Activated CD8-positive, alpha-beta T cell treated with anti-CD3 and anti-CD28 coated beads for 36 hours (primary cell): Measurements from ENCODE around the gene ORM2. TPM values are rescaled to one million over a fixed set of nuclear protein-coding genes. Genes with fewer than 3 reads are reported as not detected.

ENCODE experiments used
- ATAC-seq: fragments of 200-7000 bp; cut with Tn5 transposase; one replicate; pipeline ENCODE4 v1.10.0; 2021; ENCODE audit warnings: mild to moderate bottlenecking, moderate library complexity
- CTCF ChIA-PET: fragments of 350-600 bp; sonication (Branson Sonifier 250); formaldehyde crosslinking; loops from one replicate; lab custom pipeline; 2021; ENCODE audit warnings: antibody characterized with exemption; lab: Charles Lee
- POLR2A ChIA-PET: fragments of 350-600 bp; sonication (Branson Sonifier 250); formaldehyde crosslinking; loops from one replicate; lab custom pipeline; 2021; ENCODE audit warnings: antibody characterized with exemption; lab: Charles Lee
- DNase-seq: peaks from one replicate; pipeline ENCODE4 v3.0.0-alpha.2; 2020
- H3K27ac Mint-ChIP-seq: one replicate; pipeline ENCODE4 v1.8.0; 2021; ENCODE audit warnings: mild to moderate bottlenecking, mixed read lengths
- H3K27me3 Mint-ChIP-seq: one replicate; pipeline ENCODE4 v1.8.0; 2021; ENCODE audit warnings: mixed read lengths
- H3K36me3 Mint-ChIP-seq: one replicate; pipeline ENCODE4 v1.8.0; 2021; ENCODE audit warnings: low read depth, mixed read lengths
- H3K4me1 Mint-ChIP-seq: one replicate; pipeline ENCODE4 v1.8.0; 2021; ENCODE audit warnings: low read depth, mixed read lengths
- H3K4me3 Mint-ChIP-seq: one replicate; pipeline ENCODE4 v1.8.0; 2021; ENCODE audit warnings: mild to moderate bottlenecking, moderate library complexity, mixed read lengths
- H3K9me3 Mint-ChIP-seq: one replicate; pipeline ENCODE4 v1.8.0; 2021; ENCODE audit warnings: mixed read lengths
- intact Hi-C: fragments of 100-400 bp; cut with micrococcal nuclease; formaldehyde crosslinking; loops from one replicate; pipeline ENCODE4 v1.10.0; 2022
- total RNA-seq, 2 experiments: library from RNA; stranded (reverse); gene quantifications; one replicate each; pipeline ENCODE4 v1.2.3, GENCODE V29; 2021
- TF ChIP-seq, protein P1 (sequence below): fragments of 200-600 bp; IDR thresholded peaks from one replicate; pipeline ENCODE4 v1.8.0; 2022; ENCODE audit warnings: antibody characterized with exemption, mild to moderate bottlenecking

ORM2 gene
- total RNA-seq, 2 experiments from 2014 or later: not detected

GRCh38 chr9:114286146-114286679, 43.5 kb upstream of the ORM2 start:
- intact Hi-C loops: no loop called here
- ChIA-PET CTCF (interaction anchor here (1.3 kb wide), 1 partner anchor 178 kb away, joined by 3 read pairs; no protein-coding TSS in a partner anchor), POLR2A (no interaction called here)
- no peak for DNase-seq
- H3K27ac Mint-ChIP-seq: no peak overlapping the region
- H3K9me3 Mint-ChIP-seq: no peaks in the 10 kb centered on the region
- no peaks in the 10 kb centered on the region for H3K36me3 Mint-ChIP-seq
- peaks cover 2% of the 10 kb centered on the region for H3K27me3 Mint-ChIP-seq
- ATAC-seq: no peak
- no peaks in the 10 kb centered on the region for H3K4me1 Mint-ChIP-seq
- TF ChIP-seq, protein P1, sequence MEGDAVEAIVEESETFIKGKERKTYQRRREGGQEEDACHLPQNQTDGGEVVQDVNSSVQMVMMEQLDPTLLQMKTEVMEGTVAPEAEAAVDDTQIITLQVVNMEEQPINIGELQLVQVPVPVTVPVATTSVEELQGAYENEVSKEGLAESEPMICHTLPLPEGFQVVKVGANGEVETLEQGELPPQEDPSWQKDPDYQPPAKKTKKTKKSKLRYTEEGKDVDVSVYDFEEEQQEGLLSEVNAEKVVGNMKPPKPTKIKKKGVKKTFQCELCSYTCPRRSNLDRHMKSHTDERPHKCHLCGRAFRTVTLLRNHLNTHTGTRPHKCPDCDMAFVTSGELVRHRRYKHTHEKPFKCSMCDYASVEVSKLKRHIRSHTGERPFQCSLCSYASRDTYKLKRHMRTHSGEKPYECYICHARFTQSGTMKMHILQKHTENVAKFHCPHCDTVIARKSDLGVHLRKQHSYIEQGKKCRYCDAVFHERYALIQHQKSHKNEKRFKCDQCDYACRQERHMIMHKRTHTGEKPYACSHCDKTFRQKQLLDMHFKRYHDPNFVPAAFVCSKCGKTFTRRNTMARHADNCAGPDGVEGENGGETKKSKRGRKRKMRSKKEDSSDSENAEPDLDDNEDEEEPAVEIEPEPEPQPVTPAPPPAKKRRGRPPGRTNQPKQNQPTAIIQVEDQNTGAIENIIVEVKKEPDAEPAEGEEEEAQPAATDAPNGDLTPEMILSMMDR: no peak
- no peak overlapping the region for H3K4me3 Mint-ChIP-seq

GRCh38 chr9:114287001-114287762, 42.5 kb upstream of the ORM2 start:
- H3K9me3 Mint-ChIP-seq: no peaks in the 10 kb centered on the region
- ChIA-PET POLR2A (no interaction called here), CTCF (interaction anchor here (1.4 to 1.6 kb wide), 2 partner anchors 179 to 205 kb away, joined by 7 to 8 read pairs; no protein-coding TSS in a partner anchor)
- TF ChIP-seq, protein P1: no peak
- DNase-seq (no peak), ATAC-seq (no peak)
- no peaks in the 10 kb centered on the region for H3K36me3 Mint-ChIP-seq
- H3K27me3 Mint-ChIP-seq: peaks cover 2% of the 10 kb centered on the region
- H3K4me1 Mint-ChIP-seq: no peaks in the 10 kb centered on the region
- H3K4me3 Mint-ChIP-seq: no peak overlapping the region
- intact Hi-C loops: no loop called here
- no peak overlapping the region for H3K27ac Mint-ChIP-seq

GRCh38 chr9:114287763-114288192, 41.9 kb upstream of the ORM2 start:
- DNase-seq (no peak), ATAC-seq (no peak)
- H3K4me1 Mint-ChIP-seq: no peaks in the 10 kb centered on the region
- ChIA-PET CTCF (interaction anchor here (0.7 to 1.6 kb wide), 3 partner anchors 144 to 205 kb away, joined by 3 to 8 read pairs (median 7); no protein-coding TSS in a partner anchor), POLR2A (no interaction called here)
- TF ChIP-seq, protein P1: no peak
- intact Hi-C loops: no loop called here
- no peak overlapping the region for H3K4me3 Mint-ChIP-seq
- no peaks in the 10 kb centered on the region for H3K36me3 Mint-ChIP-seq
- H3K27me3 Mint-ChIP-seq: peaks cover 2% of the 10 kb centered on the region
- H3K27ac Mint-ChIP-seq: no peak overlapping the region
- H3K9me3 Mint-ChIP-seq: no peaks in the 10 kb centered on the region

GRCh38 chr9:114288193-114289091, 41.2 kb upstream of the ORM2 start:
- CTCF ChIA-PET: interaction anchor here (0.7 to 5.1 kb wide), 4 partner anchors 131 to 206 kb away, joined by 3 to 65 read pairs (median 8); partner anchors contain the start of gene COL27A1
- DNase-seq (no peak), ATAC-seq (no peak)
- peaks cover 2% of the 10 kb centered on the region for H3K27me3 Mint-ChIP-seq
- intact Hi-C loops: no loop called here
- POLR2A ChIA-PET: interaction anchor here (0.6 kb wide), 1 partner anchor 472 kb away, joined by 3 read pairs; no protein-coding TSS in a partner anchor
- TF ChIP-seq, protein P1: no peak
- no peaks in the 10 kb centered on the region for H3K36me3 Mint-ChIP-seq
- H3K9me3 Mint-ChIP-seq: no peaks in the 10 kb centered on the region
- H3K4me1 Mint-ChIP-seq: no peaks in the 10 kb centered on the region
- H3K4me3 Mint-ChIP-seq: no peak overlapping the region
- no peak overlapping the region for H3K27ac Mint-ChIP-seq
